HS-27A (cell line): Measurements from ENCODE around the gene SERINC4.

ENCODE experiments used
- DNase-seq: peaks from one replicate; pipeline ENCODE4 v3.0.0-alpha.2; 2012; ENCODE audit warnings: low read depth, missing footprints

Gene SERINC4

DNA sequence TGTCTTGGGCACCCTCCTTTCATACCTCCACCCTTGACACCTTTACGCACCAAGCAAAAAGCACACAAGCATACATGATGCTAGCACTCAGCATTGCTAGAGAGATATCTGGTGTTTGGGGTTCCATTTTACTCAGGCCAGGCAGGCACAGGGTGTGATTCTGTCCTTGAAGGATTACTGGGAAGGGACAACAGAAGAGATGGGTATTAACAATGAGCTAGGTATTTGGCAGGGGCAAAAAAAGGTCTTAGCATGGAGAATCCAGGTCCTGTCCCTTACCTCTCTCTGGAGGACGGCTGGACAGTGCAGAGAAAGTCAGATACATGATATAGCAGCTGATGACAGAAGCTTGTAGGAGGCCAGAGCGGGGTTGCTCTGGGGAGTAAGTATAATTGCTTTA lies 3.5 kb downstream of the SERINC4 start:
- DNase-seq: no peak

DNA sequence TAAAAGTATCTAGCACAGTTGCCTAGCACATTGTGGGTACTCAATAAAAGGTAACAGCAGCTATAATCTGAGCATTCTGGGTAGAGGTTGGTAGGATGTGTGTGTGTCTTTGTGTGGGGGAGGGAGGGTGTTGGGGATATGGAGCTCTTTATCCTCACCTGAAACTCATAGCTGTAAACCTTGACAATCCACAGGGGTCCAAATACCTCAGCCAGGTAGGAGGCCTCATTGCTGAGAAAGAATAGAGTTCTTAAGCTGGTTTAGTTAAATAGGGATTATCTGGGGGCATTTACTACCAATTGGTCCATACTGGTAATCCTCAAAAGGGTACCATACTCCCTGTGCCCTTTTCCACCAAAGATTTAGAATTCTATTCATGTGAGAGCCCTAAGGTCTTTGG lies 4.0 kb downstream of the SERINC4 start:
- DNase-seq: no peak

DNA sequence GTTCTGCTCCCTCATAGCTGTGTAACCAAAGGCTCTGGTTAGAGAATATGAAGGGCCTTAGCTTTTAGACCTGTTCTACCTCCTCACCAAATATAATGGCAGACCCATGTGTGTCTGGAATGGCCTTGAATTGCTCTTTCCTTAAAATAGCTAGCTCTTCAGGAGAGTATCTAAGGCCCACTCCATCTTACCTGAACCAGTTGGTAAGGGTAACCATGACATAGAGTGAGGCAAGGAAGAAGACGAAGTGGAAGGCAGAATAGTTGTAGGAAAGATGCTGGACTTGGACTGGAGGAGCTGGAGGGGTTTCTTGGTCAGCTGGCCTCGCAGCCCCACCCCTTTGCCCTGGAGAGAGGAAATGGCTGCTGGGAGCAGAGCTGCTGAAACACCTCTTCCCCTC lies 4.8 kb downstream of the SERINC4 start:
- no peak for DNase-seq

DNA sequence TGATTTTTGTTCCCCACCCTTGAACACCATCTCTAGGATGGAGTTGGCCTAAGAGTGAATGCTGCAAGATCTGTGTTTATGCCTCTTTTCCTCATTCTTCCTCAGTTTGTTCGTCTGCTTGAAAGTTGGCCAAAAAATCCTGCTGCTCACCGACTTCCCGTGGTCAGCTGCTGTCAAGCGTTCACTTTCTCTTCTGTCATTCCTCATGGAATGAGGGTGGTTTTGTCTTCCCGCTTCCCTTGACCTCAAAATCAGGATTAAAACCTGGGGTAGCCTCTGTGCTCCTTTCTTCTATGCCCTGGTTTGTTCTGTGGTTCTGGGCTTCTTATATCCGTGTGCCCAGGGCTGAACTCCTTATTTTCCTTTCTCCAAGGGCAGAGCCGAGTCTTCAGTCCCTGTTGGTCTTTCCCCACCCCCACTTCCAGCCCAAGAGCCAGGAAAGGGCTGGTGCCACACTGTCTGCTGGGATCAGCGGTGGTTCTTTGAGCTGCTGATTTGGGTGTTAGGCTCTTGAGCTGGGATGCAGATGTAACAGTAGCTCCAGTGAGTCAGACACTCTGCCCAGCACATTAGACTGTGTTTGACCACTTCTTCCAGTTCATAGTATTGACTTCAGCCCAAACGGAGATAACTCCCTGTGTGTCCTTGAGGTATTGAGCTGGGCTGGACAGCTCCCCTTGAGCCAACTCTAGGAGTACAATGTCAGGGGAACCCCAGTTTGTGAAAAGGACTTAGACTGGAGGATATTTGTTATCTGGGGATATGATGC lies 5.6 kb downstream of the SERINC4 start:
- no peak for DNase-seq

DNA sequence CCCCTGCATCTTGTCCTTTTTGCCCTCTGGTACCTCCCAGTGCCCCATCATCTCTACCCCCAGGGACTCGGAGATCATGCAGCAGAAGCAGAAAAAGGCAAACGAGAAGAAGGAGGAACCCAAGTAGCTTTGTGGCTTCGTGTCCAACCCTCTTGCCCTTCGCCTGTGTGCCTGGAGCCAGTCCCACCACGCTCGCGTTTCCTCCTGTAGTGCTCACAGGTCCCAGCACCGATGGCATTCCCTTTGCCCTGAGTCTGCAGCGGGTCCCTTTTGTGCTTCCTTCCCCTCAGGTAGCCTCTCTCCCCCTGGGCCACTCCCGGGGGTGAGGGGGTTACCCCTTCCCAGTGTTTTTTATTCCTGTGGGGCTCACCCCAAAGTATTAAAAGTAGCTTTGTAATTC lies 6.4 kb downstream of the SERINC4 start:
- no peak for DNase-seq

DNA sequence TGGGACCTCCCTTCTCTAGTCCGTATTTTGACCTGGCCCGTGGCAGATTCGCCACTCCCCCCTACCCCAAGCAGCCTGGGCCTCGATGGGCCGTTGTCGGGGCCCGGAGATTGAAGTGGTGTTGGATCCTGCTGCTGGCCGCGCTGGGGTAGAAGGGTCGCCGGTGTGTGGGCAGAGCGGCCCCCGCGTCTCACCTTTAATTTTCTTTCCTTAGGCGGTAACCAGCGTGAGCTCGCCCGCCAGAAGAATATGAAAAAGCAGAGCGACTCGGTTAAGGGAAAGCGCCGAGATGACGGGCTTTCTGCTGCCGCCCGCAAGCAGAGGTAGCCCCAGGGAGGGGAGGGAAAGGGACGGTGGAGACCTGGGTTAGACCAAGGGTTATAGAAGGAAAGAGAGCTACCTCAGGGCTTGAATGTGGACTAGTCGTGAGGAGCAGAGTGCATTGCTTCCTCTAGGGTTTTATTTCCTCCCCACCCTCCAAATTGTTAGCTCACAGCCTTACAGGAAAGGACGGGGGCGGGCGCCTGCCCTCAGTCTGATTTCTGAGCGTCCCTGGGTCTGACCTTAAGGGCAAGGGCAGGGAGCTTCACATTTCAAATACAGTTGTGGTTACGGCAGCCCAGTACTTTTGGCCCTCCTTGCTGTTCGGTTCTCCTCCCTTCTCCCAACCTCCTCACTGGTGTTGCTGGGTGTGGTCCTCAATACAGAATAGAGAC lies 7.1 kb downstream of the SERINC4 start:
- DNase-seq: no peak

DNA sequence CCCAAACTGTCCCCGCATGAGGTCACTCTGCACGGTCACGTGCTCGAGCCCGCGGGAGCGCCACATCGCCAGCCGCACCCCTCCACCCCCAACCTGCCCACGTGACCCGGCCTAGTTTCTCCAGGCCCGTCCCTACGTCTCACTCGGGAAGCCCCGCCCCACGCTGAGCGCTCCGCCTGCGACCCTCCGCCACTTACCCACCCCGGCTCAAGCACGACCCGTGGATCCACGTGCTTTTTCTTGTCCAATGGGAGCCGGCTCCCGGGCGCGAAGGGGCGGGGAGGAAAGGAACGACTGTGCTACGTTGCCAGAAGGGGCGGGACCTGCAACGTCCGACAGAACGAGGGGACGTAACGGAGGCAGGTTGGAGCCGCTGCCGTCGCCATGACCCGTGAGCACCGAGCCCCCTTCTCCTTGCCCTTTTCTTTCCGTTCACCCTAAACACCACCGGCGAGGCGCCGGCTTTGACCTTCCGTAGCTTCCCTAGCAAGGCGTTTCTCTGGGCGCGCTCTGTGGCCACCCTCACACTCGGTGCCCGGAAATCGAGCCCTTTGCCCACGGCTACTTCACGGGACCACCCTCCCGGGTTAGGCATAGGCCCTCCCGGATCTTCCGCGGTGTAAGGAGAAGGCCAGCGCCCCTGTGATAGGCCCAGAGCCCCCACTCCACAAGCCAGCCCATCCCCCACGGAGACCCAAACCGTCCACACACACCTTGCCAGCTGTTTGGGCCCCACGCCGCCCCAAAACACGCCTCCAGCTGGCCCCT lies 7.8 kb downstream of the SERINC4 start, which contains the start of gene SERF2:
SERF2 (plus strand) TSS at position 328 of the 768 bp plus-strand sequence; CDS start at position 385, 57 bp downstream.
- DNase-seq: peak; percentile 93

DNA sequence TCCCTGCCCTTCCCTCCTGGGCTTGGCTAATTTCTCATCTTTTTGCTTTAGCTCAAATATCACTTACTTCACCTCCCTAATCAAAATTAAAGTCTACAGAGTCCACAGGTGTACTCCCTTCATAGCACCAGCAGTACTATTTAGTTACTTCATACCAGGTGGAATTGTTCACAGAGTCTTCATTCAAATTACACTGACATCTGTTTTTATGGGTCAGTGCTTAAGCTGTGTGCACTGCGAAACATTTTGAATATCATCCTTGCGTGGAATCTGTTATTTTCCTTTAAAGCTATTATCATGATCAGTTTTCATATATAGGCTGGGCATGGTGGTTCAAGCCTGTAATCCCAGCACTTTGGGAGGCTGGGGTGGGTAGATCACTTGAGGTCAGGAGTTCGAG lies 10.6 kb downstream of the SERINC4 start:
- no peak for DNase-seq

DNA sequence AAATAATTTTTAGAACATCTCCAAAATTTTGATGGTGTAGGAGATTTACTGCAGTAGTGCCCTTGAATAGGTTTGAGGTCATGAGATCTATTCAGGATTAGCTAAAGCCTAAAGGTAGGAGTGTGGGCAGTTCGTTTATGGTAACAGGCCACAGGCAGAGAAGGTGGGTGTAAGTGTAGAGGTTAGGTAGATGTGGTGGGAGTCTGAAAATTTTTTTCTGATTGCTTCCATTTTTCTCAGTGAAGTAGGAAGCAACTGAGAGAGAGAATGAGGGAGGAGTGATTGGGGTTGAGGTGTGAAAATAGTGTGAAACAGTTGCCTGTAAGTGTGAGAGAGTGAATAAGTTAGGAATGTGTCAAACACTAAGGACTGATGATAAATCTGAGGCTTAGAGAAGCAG lies 21.0 kb downstream of the SERINC4 start:
- no peak for DNase-seq

DNA sequence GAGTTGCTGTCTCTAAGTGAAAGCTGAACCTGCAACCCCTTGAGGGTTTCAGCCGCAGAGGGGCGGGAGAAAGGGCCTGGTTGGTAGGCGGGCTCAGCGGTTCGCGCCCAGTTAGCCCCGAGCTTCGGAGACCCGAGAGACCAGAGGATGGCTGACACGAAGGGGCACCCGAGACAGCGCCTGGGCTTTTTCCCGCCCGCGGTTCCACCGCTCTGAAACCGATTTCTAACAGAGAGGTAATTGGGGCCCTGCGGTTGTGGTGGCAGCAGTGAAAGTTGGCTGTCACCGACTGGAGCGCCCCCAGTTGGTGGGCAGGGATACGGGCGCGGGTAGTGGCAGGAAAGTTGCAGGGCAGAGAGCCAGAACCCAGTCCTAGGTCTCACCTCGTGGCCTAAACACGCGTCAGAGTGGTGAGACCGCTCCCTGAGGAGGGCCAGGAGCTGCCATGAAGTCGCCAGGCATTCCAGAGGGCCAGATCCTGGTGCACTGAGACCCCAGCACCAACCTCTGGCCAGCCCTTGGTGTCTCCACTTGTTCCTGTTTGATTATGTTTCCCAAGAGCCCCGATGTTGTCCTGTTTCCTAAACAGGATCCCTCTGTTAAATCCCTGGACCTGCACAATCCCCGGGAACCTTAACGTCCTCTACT lies 22.6 kb downstream of the SERINC4 start:
- no peak for DNase-seq

DNA sequence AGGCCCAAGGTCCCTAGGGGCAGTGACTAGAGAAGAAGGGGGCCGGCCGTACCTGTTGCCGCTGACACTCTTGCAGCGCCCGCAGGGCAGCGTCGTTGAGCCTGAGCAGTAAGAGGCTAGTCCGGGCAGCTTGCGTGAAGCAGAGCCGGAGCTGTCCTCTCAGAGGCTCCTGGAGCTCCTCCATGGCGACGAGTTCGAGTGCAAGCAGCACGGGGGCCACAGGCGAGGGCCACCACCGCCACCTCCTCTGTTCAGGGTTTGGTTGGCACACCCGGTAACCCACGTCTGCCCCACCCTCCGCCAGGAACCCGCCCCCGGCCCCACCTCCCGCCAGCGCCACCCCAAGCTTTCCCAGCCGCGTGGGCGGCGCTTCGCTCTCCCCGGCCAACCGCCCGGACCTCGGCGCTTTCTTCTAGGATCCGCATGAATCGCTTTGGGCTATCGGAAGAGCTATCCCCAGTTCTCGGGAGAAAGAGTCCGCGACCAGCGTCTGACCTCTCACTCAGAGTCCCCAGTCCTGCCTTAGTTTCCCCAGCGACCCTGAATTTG lies 23.2 kb downstream of the SERINC4 start, which contains the start of gene ELL3:
ELL3 (minus strand) TSS at position 249 of the 549 bp plus-strand sequence; CDS start at position 184, 65 bp downstream.
- peak; percentile 46 for DNase-seq

DNA sequence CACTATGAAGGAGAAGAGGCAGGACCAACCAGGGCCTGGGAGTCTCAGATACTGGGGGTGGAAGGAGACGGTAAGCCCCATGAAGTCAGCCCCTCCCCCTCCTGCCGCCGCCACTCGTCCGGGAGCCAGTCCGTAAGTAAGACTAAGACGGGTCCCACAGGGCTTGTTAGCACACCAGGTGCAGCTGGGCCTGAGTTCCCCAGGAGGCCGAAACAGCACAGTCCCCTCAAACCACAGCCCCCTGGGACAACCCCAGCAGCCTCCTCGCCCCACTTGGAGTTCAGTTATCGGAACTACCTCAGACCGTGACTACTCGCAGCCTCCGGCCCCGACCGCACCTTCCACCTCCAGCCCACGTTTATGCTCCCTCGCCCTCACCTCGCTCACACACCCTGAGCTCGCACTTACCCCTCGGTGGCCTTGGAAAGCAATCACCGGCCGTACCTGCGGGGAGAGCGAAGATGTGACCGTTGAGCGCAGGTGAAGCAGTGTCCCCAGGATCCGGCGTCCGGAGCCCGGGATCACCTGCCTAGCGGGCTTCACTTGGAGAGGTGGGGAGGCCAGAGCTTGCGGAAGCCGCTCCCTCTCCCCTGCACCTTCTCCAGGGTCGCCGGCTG lies 23.8 kb downstream of the SERINC4 start:
- DNase-seq: no peak

DNA sequence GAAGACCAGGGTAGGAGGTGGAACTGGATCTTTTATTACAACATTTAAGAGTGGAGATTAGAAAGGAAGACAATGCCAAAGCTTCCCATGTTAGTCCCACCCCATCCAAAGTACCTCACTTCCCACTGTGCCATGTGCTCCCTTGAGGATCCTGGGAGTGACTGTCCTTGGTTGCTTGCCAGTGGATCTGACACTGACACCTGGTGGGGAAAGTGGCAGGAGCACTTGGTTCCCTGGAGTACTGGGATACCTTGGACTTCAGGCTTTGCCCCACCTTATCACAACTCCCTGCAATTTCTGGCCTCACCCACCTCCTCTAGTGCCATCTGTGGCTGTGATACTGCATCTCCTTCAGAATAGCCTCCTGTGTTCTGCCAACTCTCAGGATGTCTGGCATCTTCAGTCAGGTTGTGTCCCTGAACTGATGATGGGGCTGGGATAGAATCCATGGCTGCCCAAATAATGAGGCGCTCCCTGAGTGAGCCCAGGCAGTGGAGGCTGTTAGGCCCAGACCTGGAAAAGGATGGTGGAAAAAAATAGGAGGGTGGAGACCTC lies 24.5 kb downstream of the SERINC4 start:
- DNase-seq: peak; percentile 26

DNA sequence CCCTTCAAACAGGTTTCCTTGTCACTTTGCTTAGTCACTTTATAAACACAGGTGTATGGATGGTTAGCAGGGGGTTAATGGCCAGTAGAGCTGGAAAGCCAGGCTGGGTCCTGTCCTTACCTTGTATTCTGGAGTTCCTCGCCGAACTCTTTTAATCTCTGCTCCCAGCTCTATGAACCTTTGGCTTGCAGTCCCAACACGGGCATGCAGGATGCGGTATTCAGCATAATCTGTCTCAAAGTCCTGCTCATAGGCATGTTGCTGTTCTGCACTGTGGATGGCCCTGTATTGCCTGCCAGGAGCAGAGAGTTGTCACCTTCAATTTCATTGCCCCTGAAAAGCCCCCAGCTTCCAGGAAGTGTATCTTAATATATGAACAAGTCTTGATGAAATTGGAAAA lies 26.0 kb downstream of the SERINC4 start:
- DNase-seq: no peak

DNA sequence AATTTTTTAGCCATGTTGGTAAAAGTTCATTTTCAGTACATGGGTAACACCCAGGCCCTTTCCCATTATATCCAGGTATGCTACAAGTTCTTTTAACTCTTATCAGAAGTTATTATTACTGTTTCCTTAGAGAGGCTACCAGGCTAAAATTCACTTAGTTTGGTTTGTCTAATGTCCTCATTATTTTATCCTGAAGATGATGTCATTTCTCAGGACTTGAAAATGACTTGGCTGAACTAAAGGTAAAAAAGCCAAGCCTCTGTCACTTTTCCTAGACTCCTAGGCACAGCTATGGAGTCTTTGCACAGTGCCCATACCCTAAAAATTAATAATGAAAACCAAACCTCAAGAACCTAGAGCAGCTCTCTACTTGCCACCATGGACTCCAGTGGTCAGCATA lies 27.4 kb downstream of the SERINC4 start:
- no peak for DNase-seq

DNA sequence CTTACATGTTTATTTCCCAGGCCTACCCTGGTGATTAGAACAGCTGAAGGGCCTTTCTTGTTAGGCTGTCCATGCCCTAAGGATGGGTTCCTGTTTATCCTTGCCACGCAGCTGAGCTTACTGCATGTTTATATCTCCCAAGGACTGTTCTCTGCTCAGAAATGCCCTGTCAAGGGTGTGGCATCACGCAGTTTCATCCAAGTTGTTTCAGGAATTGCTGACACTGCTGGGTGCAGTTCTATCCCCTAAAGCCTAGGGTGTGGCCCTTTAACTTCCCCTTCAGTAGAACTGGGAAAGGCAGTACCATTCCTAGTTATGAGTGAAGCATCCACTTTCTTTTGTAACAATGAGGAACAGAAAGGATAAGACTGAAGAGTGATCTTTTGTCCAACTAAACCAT lies 28.2 kb downstream of the SERINC4 start:
- no peak for DNase-seq

DNA sequence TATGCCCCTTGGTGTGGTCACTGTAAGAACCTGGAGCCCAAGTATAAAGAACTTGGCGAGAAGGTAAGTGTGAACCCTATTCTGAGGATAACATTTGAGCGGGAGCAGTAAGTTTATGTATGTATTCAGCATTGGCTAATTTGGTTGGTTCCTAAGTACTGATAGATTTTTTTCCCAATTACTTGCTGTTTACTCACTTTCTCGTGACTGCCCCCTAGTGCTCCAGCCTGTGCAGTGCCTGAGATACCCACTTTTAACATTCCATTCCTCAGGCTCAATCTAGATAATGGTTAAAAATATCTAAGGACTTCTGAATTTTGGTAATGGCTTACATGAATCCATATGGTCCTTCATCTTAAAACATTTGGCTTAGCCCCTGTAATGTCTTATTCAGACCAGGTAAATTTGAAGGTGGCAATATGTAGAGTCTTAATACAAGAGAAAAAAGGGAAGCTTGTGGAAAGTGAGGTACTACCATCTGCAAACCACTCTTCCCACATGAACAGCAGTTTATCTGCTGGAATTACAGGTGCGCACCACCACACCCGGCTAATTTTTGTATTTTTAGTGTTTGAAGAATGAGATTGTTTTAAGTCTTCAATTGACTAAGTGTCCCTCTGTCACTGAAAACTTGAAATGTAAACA lies 30.3 kb downstream of the SERINC4 start:
- DNase-seq: no peak

DNA sequence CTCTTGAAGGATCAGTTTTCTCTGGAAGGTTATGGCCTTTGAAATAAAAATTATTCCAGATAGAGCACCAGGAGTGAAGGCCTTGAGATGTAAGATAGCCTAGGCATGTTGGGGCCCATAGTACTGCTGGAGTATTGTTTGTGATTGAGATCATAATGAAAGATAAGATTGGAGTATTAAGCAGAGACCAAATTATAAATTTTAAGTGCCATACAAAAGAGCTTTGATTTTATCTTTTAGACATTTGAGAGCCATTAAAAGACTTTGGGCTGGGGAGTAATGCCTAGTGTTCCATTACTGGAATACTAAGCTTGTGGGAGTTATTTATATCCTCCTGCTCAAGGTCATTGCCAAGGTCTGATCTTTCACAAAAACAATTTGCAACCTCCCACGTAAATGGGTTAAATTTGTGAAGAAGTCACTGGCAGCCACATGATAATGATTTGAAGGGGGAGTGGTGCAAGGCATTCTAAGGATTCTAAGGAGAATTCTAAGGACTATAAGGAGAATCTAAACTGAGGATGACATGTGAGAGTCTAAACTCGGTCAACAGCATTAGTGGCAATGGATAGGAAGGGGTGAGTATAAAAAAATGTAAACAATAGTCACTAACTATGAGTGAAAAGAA lies 36.1 kb downstream of the SERINC4 start:
- no peak for DNase-seq

DNA sequence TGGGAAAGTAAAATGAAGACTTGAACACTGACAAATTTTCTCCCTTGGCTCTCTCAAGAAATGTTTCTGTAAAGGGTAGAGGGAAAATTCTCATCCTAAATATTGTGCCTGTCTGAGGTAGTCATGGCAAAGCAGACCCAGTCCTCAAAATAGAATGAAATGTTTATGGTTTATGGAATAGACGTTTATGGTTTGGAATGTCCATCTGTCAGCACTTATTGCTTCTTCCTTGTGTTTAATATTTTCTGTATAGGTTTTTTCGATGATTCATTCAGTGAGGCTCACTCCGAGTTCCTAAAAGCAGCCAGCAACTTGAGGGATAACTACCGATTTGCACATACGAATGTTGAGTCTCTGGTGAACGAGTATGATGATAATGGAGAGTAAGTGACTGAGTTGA lies 37.2 kb downstream of the SERINC4 start:
- DNase-seq: no peak

DNA sequence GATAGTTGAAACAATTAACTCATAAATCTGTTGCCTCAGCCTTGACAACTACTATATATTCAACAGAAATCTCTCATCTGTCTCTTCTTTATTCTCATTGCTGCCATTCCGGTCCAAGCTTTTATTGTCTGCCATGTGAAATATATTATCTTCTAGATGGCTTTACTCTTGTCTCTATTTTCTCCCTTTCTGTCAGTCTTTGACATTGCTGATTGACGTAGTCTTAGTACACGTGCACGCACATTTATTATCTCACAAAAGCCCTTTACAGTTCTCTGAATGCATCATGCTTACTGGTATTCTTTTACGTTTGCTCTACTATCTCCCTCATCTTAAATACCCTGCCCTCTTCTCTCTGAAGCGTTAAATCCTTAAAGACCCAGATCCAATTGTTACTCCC lies 48.1 kb downstream of the SERINC4 start:
- DNase-seq: no peak
